Activated CD4-positive, alpha-beta T cell treated with anti-CD3 and anti-CD28 coated beads, Interleukin-2, Interleukin-6, amounts not matched to agents 100 ng/mL and 50 ng/mL, durations not matched to agents 16 hours and 8 hours (primary cell): ENCODE results near the gene PTPRC.

ENCODE experiments used
- DNase-seq: peaks from one replicate; pipeline ENCODE4 v3.0.0-alpha.2; 2020

PTPRC gene

GRCh38 chr1:198677871-198678270 is 39.0 kb downstream of the PTPRC start:
- DNase-seq, result no peak

GRCh38 chr1:198678301-198678836 is 39.5 kb downstream of the PTPRC start:
- no peak for DNase-seq

GRCh38 chr1:198678901-198679329 is 40.1 kb downstream of the PTPRC start:
- peak; percentile 67 for DNase-seq

- DNase-seq, result peak; percentile 65
These were observed 40.8 kb downstream of the PTPRC start for GRCh38 chr1:198679535-198680173.

- no peak for DNase-seq
These were observed 41.5 kb downstream of the PTPRC start for GRCh38 chr1:198680174-198680875.

- DNase-seq, result no peak
These were observed 42.4 kb downstream of the PTPRC start for GRCh38 chr1:198681252-198681651.

- peak; percentile 96 for DNase-seq
These were observed 43.3 kb downstream of the PTPRC start for GRCh38 chr1:198681831-198682759.

GRCh38 chr1:198682850-198683249 is 44.0 kb downstream of the PTPRC start:
- DNase-seq, result no peak

- no peak for DNase-seq
These were observed 44.6 kb downstream of the PTPRC start for GRCh38 chr1:198683449-198683848.

- DNase-seq, result no peak
These were observed 47.4 kb downstream of the PTPRC start for GRCh38 chr1:198686069-198686728.

GRCh38 chr1:198687429-198687828 is 48.6 kb downstream of the PTPRC start:
- DNase-seq, result no peak

- no peak for DNase-seq
These were observed 52.2 kb downstream of the PTPRC start for GRCh38 chr1:198691063-198691462.

GRCh38 chr1:198693321-198693720 is 54.5 kb downstream of the PTPRC start:
- no peak for DNase-seq

GRCh38 chr1:198694542-198694941 is 55.7 kb downstream of the PTPRC start:
- no peak for DNase-seq

- DNase-seq, result no peak
These were observed 57.4 kb downstream of the PTPRC start for GRCh38 chr1:198696211-198696610.

GRCh38 chr1:198699167-198700015 is 60.6 kb downstream of the PTPRC start:
- peak; percentile 59 for DNase-seq

- DNase-seq, result no peak
These were observed 61.2 kb downstream of the PTPRC start for GRCh38 chr1:198700016-198700392.

- no peak for DNase-seq
These were observed 61.6 kb downstream of the PTPRC start for GRCh38 chr1:198700396-198700795.

GRCh38 chr1:198701250-198701649 is 62.4 kb downstream of the PTPRC start:
- peak; percentile 27 for DNase-seq

- DNase-seq, result no peak
These were observed 63.1 kb downstream of the PTPRC start for GRCh38 chr1:198701766-198702539.
